ENCODE data around the gene DARS1. TPM values are rescaled to one million over a fixed set of nuclear protein-coding genes. Genes with fewer than 3 reads are reported as not detected.
"Not testable (repeated sequence)": the region's sequence is repeated elsewhere in the genome, so short reads cannot be mapped to it uniquely, and the experiment has no call there.

The DARS1 gene
- total and polyA plus RNA-seq, 7 experiments from 2014 or later = 45.3 to 140 (median 68.2) TPM

DNA sequence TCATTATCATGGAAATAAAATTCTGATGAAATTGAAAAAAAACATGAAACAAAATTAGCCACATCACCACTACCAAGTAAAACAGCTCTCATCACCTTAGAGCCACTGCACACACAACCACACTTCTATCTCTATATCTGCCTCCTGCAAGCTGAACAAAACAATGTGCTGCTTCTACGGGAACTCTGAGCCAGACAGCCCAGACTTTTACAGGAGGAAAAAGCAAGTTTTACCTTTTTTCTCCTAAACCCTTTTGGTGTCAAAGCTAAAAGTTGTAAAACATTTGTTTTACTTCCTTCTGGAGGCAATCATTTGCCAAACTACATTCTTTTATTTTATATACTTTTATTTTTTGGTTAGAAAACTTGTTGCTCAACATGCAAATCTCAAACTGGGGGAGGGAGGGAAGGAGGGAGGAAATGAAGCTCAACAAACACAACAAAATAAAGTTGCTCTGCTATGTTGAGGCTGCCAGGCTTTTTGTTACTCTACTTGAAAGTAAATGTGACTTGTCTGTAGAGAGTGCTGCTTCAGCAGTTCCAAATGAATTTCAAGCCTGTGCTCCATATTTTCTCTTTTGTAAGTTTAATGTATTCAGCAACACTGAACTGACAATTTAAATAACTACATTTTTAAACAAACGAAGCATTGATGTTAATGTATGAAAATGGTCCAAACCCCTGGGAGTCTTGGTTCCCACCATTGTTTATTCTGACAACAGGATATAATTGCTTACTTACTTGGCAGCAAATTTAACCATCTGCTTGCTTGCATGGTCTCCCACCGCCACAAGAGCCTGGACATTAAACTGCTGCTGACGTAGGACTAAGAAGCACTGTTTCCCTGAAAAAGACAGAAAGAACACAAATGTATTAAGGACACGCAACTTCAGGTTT lies 24.5 kb downstream of the DARS1 start:
- Histone ChIP-seq H3K9me3 (ENCODE audit: control insufficient read depth in 2 of 3, low read length in 3 of 3) (no peaks in the 10 kb centered on the region), H3K4me3 (ENCODE audit: low read length) (no peak overlapping the region), H3K27ac (ENCODE audit: low read depth, low read length) (peak overlapping the region; percentile 40), H3K4me1 (ENCODE audit: control insufficient read depth in 2 of 2, insufficient read depth in 2 of 2, low read length in 2 of 2) (peaks cover 18 to 26% of the 10 kb centered on the region in 2 donors), H3K36me3 (ENCODE audit: control insufficient read depth in 2 of 3, insufficient read depth in 3 of 3, low read length in 3 of 3) (peaks cover 0 to 4% (median 0%) of the 10 kb centered on the region in 3 experiments), H3K27me3 (ENCODE audit: control insufficient read depth in 2 of 2, insufficient read depth in 2 of 2, low read length in 2 of 2) (no peaks in the 10 kb centered on the region)
- intact Hi-C loops (cut with micrococcal nuclease) = loop anchor here (2.0 to 5.0 kb wide), 6 partner anchors 24 to 421 kb away; partner anchors contain the start of genes DARS1 (in 1 of the 2) and MCM6 (in 1 of the 2)
- Mint-ChIP-seq H3K36me3 (peaks cover 11 to 31% (median 12%) of the 10 kb centered on the region in 5 donors), H3K4me1 (peaks cover 37 to 67% (median 60%) of the 10 kb centered on the region in 7 donors), H3K9me3 (no peaks in the 10 kb centered on the region), H3K27ac (peak overlapping the region; percentile 51 to 93 (median 83)), H3K4me3 (peak overlapping the region in 9 of 10 donors; percentile 3 to 79 (median 37)), H3K27me3 (no peaks in the 10 kb centered on the region)
- CTCF ChIA-PET = interaction anchor here (1.4 to 1.5 kb wide), 2 partner anchors 12 to 423 kb away, joined by 4 to 6 read pairs; no protein-coding TSS in a partner anchor
- POLR2A ChIA-PET = interaction anchor here (0.6 to 0.9 kb wide), 2 partner anchors 15 to 835 kb away, joined by 3 to 5 read pairs; no protein-coding TSS in a partner anchor
- ATAC-seq (peak; percentile 76), DNase-seq (peak in 6 of 9 donors; percentile 3 to 44 (median 26))

DNA sequence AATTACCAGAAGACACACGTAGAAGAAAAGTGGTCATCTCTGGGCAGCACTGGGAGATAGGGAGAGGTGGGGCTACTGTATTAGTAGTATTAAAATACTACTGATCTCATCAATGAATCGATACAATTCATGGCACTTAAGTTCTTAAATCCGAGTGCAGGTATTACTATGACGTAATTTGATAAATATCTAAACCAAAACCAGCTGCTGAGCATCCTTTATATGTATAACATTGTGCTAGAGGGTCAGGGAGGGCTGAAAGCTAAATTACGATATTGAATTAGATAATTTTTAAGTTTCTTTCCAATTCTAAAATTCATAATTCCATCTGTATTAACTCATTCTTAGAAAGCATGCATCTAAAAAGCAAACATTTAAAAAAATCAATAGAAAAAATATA lies 25.3 kb downstream of the DARS1 start:
- Mint-ChIP-seq H3K4me3 (peak overlapping the region in 6 of 10 donors; percentile 5 to 79 (median 40)), H3K27me3 (no peaks in the 10 kb centered on the region), H3K27ac (peak overlapping the region in 8 of 9 donors; percentile 12 to 93 (median 79)), H3K36me3 (peaks cover 11 to 32% (median 12%) of the 10 kb centered on the region in 5 donors), H3K9me3 (no peaks in the 10 kb centered on the region), H3K4me1 (peaks cover 37 to 65% (median 60%) of the 10 kb centered on the region in 7 donors)
- CTCF ChIA-PET = interaction anchor here (1.4 to 1.5 kb wide), 2 partner anchors 11 to 424 kb away, joined by 4 to 6 read pairs; no protein-coding TSS in a partner anchor
- Histone ChIP-seq H3K27me3 (ENCODE audit: control insufficient read depth in 2 of 2, insufficient read depth in 2 of 2, low read length in 2 of 2) (no peaks in the 10 kb centered on the region), H3K4me1 (ENCODE audit: control insufficient read depth in 2 of 2, insufficient read depth in 2 of 2, low read length in 2 of 2) (peaks cover 18 to 26% of the 10 kb centered on the region in 2 donors), H3K4me3 (ENCODE audit: low read length) (no peak overlapping the region), H3K36me3 (ENCODE audit: control insufficient read depth in 2 of 3, insufficient read depth in 3 of 3, low read length in 3 of 3) (peaks cover 0 to 4% (median 0%) of the 10 kb centered on the region in 3 experiments), H3K9me3 (ENCODE audit: control insufficient read depth in 2 of 3, low read length in 3 of 3) (no peaks in the 10 kb centered on the region), H3K27ac (ENCODE audit: low read depth, low read length) (no peak overlapping the region)
- POLR2A ChIA-PET = interaction anchor here (0.6 to 0.9 kb wide), 2 partner anchors 15 to 834 kb away, joined by 3 to 5 read pairs; no protein-coding TSS in a partner anchor
- ATAC-seq (no peak), DNase-seq (no peak)
- intact Hi-C loops (cut with micrococcal nuclease) = loop anchor here (2.0 to 5.0 kb wide), 6 partner anchors 25 to 422 kb away; partner anchors contain the start of genes DARS1 (in 1 of the 2) and MCM6 (in 1 of the 2)

DNA sequence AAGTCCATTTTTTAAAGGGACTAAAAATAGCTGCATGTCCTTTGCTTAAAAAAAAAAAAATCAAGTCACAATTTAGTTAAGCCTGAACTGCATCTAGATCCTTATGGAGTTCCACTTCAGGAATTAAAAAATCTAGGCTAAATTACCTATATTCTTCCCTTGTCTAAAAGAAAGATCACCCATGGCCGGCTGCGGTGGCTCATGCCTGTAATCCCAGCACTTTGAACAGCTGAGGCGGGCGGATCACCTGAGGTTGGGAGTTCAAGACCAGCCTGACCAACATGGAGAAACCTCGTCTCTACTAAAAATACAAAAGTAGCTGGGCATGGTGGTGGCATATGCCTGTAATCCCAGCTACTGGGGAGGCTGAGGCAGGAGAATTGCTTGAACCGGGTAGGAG lies 26.5 kb downstream of the DARS1 start:
- H3K27me3 ChIP-seq (ENCODE audit: control insufficient read depth in 2 of 2, insufficient read depth in 2 of 2, low read length in 2 of 2); H3K9me3 Mint-ChIP-seq; CTCF ChIA-PET; H3K36me3 ChIP-seq (ENCODE audit: control insufficient read depth in 2 of 3, insufficient read depth in 3 of 3, low read length in 3 of 3); H3K27ac Mint-ChIP-seq; DNase-seq; intact Hi-C loops (cut with micrococcal nuclease); H3K4me3 Mint-ChIP-seq; ATAC-seq; H3K9me3 ChIP-seq (ENCODE audit: control insufficient read depth in 2 of 3, low read length in 3 of 3); H3K4me3 ChIP-seq (ENCODE audit: low read length); H3K27me3 Mint-ChIP-seq; H3K27ac ChIP-seq (ENCODE audit: low read depth, low read length); POLR2A ChIA-PET: not testable (repeated sequence)
- Mint-ChIP-seq H3K36me3 (peaks cover 11 to 31% (median 12%) of the 10 kb centered on the region in 5 donors), H3K4me1 (peaks cover 37 to 61% (median 60%) of the 10 kb centered on the region in 7 donors)
- peaks cover 25 to 26% of the 10 kb centered on the region in 2 donors for H3K4me1 ChIP-seq (ENCODE audit: control insufficient read depth in 2 of 2, insufficient read depth in 2 of 2, low read length in 2 of 2)

DNA sequence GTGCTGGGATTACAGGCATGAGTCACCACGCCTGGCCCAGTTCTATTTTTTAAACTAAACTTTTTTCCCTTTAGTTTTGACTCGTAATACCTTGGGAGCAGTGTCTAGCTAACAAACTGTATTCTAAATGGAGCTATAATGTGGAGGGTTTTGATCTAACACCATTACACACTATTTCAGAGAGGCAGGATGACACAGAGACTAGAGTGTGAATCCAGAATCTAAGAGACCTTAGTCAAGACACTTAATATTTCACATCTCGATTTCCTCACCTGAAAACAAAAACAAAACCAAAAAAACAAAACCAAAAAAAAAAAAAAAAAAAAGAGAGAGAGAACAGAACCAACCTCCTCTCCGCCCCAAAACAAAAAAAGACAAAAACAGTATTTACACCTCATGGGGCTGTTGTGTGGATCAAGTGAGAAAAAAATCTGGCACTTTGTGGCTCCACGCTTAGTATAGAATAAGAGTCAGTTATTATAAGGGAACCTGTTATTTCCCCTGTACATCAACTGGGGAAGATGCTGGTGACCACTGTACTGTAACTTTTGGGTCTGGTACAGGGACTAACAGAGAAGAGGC lies 31.3 kb downstream of the DARS1 start:
- H3K4me1 ChIP-seq (ENCODE audit: control insufficient read depth in 2 of 2, insufficient read depth in 2 of 2, low read length in 2 of 2) = peaks cover 0 to 13% of the 10 kb centered on the region in 2 donors
- H3K27me3 ChIP-seq (ENCODE audit: control insufficient read depth in 2 of 2, insufficient read depth in 2 of 2, low read length in 2 of 2) = no peaks in the 10 kb centered on the region
- H3K9me3 ChIP-seq (ENCODE audit: control insufficient read depth in 2 of 3, low read length in 3 of 3) = no peaks in the 10 kb centered on the region
- no peak overlapping the region for H3K4me3 ChIP-seq (ENCODE audit: low read length)
- Mint-ChIP-seq H3K9me3 (peaks cover 0 to 8% (median 0%) of the 10 kb centered on the region in 11 donors), H3K27ac (peak overlapping the region in 2 of 9 donors; percentile 31 to 65), H3K27me3 (no peaks in the 10 kb centered on the region), H3K36me3 (peaks cover 10 to 41% (median 33%) of the 10 kb centered on the region in 5 donors), H3K4me3 (peak overlapping the region in 2 of 10 donors; percentile 16 to 31), H3K4me1 (peaks cover 16 to 53% (median 40%) of the 10 kb centered on the region in 7 donors)
- H3K27ac ChIP-seq (ENCODE audit: low read depth, low read length) = no peak overlapping the region
- POLR2A ChIA-PET = no interaction called here
- H3K36me3 ChIP-seq (ENCODE audit: control insufficient read depth in 2 of 3, insufficient read depth in 3 of 3, low read length in 3 of 3) = peaks cover 0 to 4% (median 0%) of the 10 kb centered on the region in 3 experiments
- ATAC-seq = no peak
- DNase-seq = no peak
- intact Hi-C loops (cut with micrococcal nuclease) = no loop called here
- CTCF ChIA-PET = interaction anchor here (0.5 kb wide), 1 partner anchor 172 kb away, joined by 3 read pairs; no protein-coding TSS in a partner anchor

DNA sequence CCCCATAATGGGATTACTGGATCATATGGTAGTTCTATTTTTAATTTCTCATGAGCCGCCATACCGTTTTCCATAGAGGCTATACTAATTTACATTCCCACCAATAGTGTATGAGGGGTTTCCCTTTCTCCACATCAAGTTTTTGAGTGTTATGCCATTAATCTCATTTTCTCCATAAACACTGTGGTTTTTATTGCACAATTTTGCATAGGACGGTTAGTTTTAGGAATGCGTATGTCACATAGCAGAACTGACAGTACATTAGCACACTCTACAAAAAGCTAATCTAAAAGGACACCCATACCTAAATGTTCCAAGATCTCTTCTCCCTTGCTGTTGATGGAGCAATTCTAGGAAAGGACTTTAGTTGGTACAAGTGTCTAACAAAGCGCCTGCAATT lies 32.5 kb downstream of the DARS1 start:
- DNase-seq = no peak

DNA sequence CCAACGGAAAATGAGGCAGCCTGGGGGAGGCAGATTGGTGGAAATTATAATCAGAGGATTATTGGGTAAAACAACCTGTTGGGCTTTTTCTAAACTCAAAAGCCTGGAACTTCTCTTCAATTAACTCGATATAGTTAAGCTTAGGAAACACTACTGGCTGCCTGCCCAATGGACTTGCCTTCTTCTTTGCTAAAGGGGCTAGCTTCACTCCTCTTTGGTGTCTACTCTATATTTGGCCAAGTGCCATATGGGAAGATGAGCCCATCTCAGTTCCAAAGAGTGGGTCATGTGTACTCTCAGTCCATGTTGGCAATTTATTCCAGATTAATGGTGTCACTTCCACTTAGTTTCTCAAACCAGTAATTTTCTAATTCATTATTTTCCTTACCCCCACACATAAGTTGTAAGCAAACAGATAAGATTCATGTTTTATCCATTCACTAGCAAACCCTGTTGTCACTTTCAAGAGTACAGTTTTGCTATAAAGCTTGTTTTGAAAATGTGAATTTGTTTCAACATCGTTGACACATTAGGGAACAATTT lies 34.3 kb downstream of the DARS1 start:
- POLR2A ChIA-PET = no interaction called here
- Mint-ChIP-seq H3K27me3 (no peaks in the 10 kb centered on the region), H3K4me3 (no peak overlapping the region), H3K4me1 (peaks cover 21 to 62% (median 52%) of the 10 kb centered on the region in 7 donors), H3K27ac (peak overlapping the region in 5 of 9 donors; percentile 7 to 95 (median 74)), H3K36me3 (peaks cover 8 to 45% (median 35%) of the 10 kb centered on the region in 5 donors), H3K9me3 (peaks cover 0 to 8% (median 0%) of the 10 kb centered on the region in 11 donors)
- no peaks in the 10 kb centered on the region for H3K27me3 ChIP-seq (ENCODE audit: control insufficient read depth in 2 of 2, insufficient read depth in 2 of 2, low read length in 2 of 2)
- H3K27ac ChIP-seq (ENCODE audit: low read depth, low read length) = no peak overlapping the region
- ATAC-seq (no peak), DNase-seq (no peak)
- intact Hi-C loops (cut with micrococcal nuclease) = no loop called here
- no peak overlapping the region for H3K4me3 ChIP-seq (ENCODE audit: low read length)
- no peaks in the 10 kb centered on the region for H3K9me3 ChIP-seq (ENCODE audit: control insufficient read depth in 2 of 3, low read length in 3 of 3)
- CTCF ChIA-PET = no interaction called here
- H3K4me1 ChIP-seq (ENCODE audit: control insufficient read depth in 2 of 2, insufficient read depth in 2 of 2, low read length in 2 of 2) = peaks cover 2 to 21% of the 10 kb centered on the region in 2 donors
- peaks cover 0 to 1% (median 0%) of the 10 kb centered on the region in 3 experiments for H3K36me3 ChIP-seq (ENCODE audit: control insufficient read depth in 2 of 3, insufficient read depth in 3 of 3, low read length in 3 of 3)

More for the DNA sequence above, 32.5 kb downstream of the DARS1 start:
- Histone ChIP-seq H3K4me3 (ENCODE audit: low read length) (no peak overlapping the region), H3K4me1 (ENCODE audit: control insufficient read depth in 2 of 2, insufficient read depth in 2 of 2, low read length in 2 of 2) (peaks cover 2 to 21% of the 10 kb centered on the region in 2 donors), H3K27ac (ENCODE audit: low read depth, low read length) (no peak overlapping the region), H3K36me3 (ENCODE audit: control insufficient read depth in 2 of 3, insufficient read depth in 3 of 3, low read length in 3 of 3) (peaks cover 0 to 4% (median 0%) of the 10 kb centered on the region in 3 experiments), H3K27me3 (ENCODE audit: control insufficient read depth in 2 of 2, insufficient read depth in 2 of 2, low read length in 2 of 2) (no peaks in the 10 kb centered on the region), H3K9me3 (ENCODE audit: control insufficient read depth in 2 of 3, low read length in 3 of 3) (no peaks in the 10 kb centered on the region)
- H3K36me3 Mint-ChIP-seq = peaks cover 10 to 45% (median 33%) of the 10 kb centered on the region in 5 donors
- ATAC-seq = no peak
- ChIA-PET POLR2A (no interaction called here), CTCF (no interaction called here)
- no peaks in the 10 kb centered on the region for H3K27me3 Mint-ChIP-seq
- peaks cover 18 to 59% (median 46%) of the 10 kb centered on the region in 7 donors for H3K4me1 Mint-ChIP-seq
- H3K9me3 Mint-ChIP-seq = peaks cover 0 to 8% (median 0%) of the 10 kb centered on the region in 11 donors
- no peak overlapping the region for H3K4me3 Mint-ChIP-seq
- intact Hi-C loops (cut with micrococcal nuclease) = no loop called here
- H3K27ac Mint-ChIP-seq = peak overlapping the region in 2 of 9 donors; percentile 0 to 50
